Keratinocyte (primary cell): ENCODE results near the gene ZNF816. TPM values are rescaled to one million over a fixed set of nuclear protein-coding genes. Genes with fewer than 3 reads are reported as not detected.

Experiments
- DNase-seq: peaks from one replicate; pipeline ENCODE4 v3.0.0-alpha.2; 2011; ENCODE audit warnings: low read depth, missing footprints, low spot score
- FAIRE-seq: peaks from 2 replicates; lab custom pipeline; 2011; peaks lifted over from hg19 to GRCh38; lab: Jason Lieb, UNC
- H2AFZ ChIP-seq: 2 replicates; pipeline ENCODE4 v1.6.0; 2012; ENCODE audit warnings: low read length, control low read depth, inconsistent platforms; ENCODE audit not compliant: control insufficient read depth
- H3K27ac ChIP-seq: 2 replicates; pipeline ENCODE4 v1.5.1; 2011; ENCODE audit warnings: low read length; ENCODE audit not compliant: control insufficient read depth, insufficient read depth
- H3K27me3 ChIP-seq: 3 replicates; pipeline ENCODE4 v1.6.0; 2011; ENCODE audit warnings: low read length; ENCODE audit not compliant: control insufficient read depth, insufficient read depth; ENCODE audit errors: extremely low read depth
- H3K36me3 ChIP-seq, 2 experiments: 2 replicates in 1 of 2; 3 replicates in 1 of 2; pipeline ENCODE4 v1.5.1; 2011; ENCODE audit warnings: low read length in 2 of 2, mild to moderate bottlenecking in 1 of 2; ENCODE audit not compliant: control insufficient read depth in 2 of 2, insufficient read depth in 2 of 2; ENCODE audit errors: extremely low read depth in 1 of 2
- H3K4me1 ChIP-seq: 3 replicates; pipeline ENCODE4 v1.5.1; 2011; ENCODE audit warnings: low read length; ENCODE audit not compliant: control insufficient read depth, insufficient read depth; ENCODE audit errors: extremely low read depth
- H3K4me2 ChIP-seq: 3 replicates; pipeline ENCODE4 v1.6.0; 2011; ENCODE audit warnings: low read depth, low read length; ENCODE audit not compliant: control insufficient read depth, insufficient read depth; ENCODE audit errors: extremely low read depth
- H3K4me3 ChIP-seq, 3 experiments: fragments of 200-600 bp in 1 of 3; sonication (generic) in 1 of 3; 2 replicates in 2 of 3; 3 replicates in 1 of 3; pipeline ENCODE4 v1.5.1; 2011 to 2016; ENCODE audit warnings: low read length in 3 of 3, mild to moderate bottlenecking in 3 of 3, control low read depth in 2 of 3, inconsistent platforms in 1 of 3, low read depth in 1 of 3, mixed read lengths in 1 of 3, mixed run types in 1 of 3, moderate library complexity in 1 of 3; ENCODE audit not compliant: control insufficient read depth in 2 of 3, insufficient read depth in 2 of 3; ENCODE audit errors: extremely low read depth in 1 of 3
- H3K79me2 ChIP-seq: 2 replicates; pipeline ENCODE4 v1.6.0; 2012; ENCODE audit warnings: low read length; ENCODE audit not compliant: control insufficient read depth, insufficient read depth
- H3K9ac ChIP-seq: 3 replicates; pipeline ENCODE4 v1.6.0; 2011; ENCODE audit warnings: low read length; ENCODE audit not compliant: control insufficient read depth, insufficient read depth; ENCODE audit errors: extremely low read depth
- H3K9me1 ChIP-seq: 3 replicates; pipeline ENCODE4 v1.6.0; 2011; ENCODE audit warnings: low read length; ENCODE audit not compliant: control insufficient read depth, insufficient read depth; ENCODE audit errors: extremely low read depth
- H3K9me3 ChIP-seq: 2 replicates; pipeline ENCODE4 v1.5.1; 2012; ENCODE audit warnings: low read depth, low read length; ENCODE audit not compliant: control insufficient read depth
- H4K20me1 ChIP-seq: 3 replicates; pipeline ENCODE4 v1.6.0; 2011; ENCODE audit warnings: low read length; ENCODE audit not compliant: control insufficient read depth, insufficient read depth; ENCODE audit errors: extremely low read depth
- CTCF ChIP-seq, 3 experiments: IDR thresholded peaks in 1 of 3; conservative IDR thresholded peaks in 1 of 3; optimal IDR thresholded peaks in 1 of 3; 2 replicates in 2 of 3; 3 replicates in 1 of 3; pipeline versions ENCODE3 to v1.5.1; 2011; ENCODE audit warnings: low read length in 3 of 3, mild to moderate bottlenecking in 3 of 3, moderate library complexity in 2 of 3, control low read depth in 1 of 3, inconsistent platforms in 1 of 3; ENCODE audit not compliant: insufficient read depth in 2 of 3; ENCODE audit errors: extremely low read depth in 1 of 3
- EZH2 ChIP-seq: IDR thresholded peaks from one replicate; pipeline ENCODE4 v1.6.1; 2012; ENCODE audit warnings: inconsistent platforms, mild to moderate bottlenecking, low read length, moderate library complexity
- dilution Hi-C: fragments of 300-500 bp; cut with MboI; formaldehyde crosslinking; loops from one replicate; pipeline ENCODE4 v1.7.0; 2020; ENCODE audit warnings: low sequenced_read_pairs; ENCODE audit not compliant: extremely low pct_ligation_motif_present
- polyA plus RNA-seq, 5 experiments: library from polyadenylated mRNA; depleted of rRNA in 3 of 5; stranded (reverse) in 3 of 5; stranded (forward) in 1 of 5; unstranded in 1 of 5; fragments of >200 nt; gene quantifications; 1 replicate in 1 of 5; 2 replicates in 3 of 5; 3 replicates in 1 of 5; pipeline versions ENCODE4 v1.2.1 to v1.2.3, GENCODE V29; 2011 to 2012; ENCODE audit warnings: missing spikeins in 2 of 5, low read depth in 1 of 5, low replicate concordance in 1 of 5

Gene ZNF816
- polyA plus RNA-seq, 1 donor (not counting 4 experiments of a cell fraction or from before 2014, with no cell fraction given): 4.3 TPM

DNA sequence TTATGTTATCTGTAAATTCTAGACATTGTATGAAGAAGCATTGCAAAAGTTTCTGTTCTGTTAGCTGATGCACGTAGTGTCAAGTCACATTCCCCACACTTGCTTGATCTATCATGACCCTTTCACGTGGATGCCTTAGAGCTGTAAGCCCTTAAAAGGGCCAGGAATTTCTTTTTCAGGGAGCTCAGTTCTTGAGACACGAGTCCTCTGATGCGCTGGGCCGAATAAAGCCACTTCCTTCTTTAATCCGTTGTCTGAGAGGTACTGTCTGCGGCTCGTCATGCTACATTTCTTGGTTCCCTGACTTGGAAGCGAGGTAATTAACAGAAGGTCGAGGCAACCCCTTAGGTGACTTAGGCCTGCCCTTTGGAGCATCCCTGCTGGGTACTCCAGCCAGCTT, 5.8 kb downstream of the ZNF816 start:
- no peak for DNase-seq
- FAIRE-seq: no peak

DNA sequence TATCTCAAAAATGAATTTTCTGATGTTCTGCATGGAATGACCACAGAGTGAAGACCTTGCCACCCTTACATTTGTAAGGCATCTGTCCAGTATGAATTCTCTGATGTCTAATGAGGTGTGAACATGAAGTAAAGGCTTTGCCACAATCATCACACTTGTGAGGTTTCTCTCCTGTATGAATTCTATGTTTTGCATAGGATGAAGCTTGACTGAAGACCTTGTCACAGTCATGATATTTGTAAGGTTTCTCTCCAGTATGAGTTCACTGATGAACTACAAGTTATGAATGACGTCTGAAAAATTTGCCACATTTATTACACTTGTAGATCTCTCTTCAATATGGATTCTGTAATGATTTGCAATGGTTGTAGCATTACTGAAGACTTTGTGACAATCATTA, 13.3 kb downstream of the ZNF816 start:
- Histone ChIP-seq H3K4me2 (no peak overlapping the region), H3K9ac (no peak overlapping the region), H3K27ac (no peak overlapping the region), H3K27me3 (no peaks in the 10 kb centered on the region), H3K36me3 (peaks cover 11 to 22% of the 10 kb centered on the region in 2 experiments), H3K9me3 (peaks cover 35% of the 10 kb centered on the region), H3K9me1 (no peaks in the 10 kb centered on the region), H3K79me2 (no peaks in the 10 kb centered on the region), H3K4me1 (no peaks in the 10 kb centered on the region), H4K20me1 (no peaks in the 10 kb centered on the region), H3K4me3 (no peak overlapping the region), H2AFZ (no peak overlapping the region)
- no peak for FAIRE-seq
- DNase-seq: no peak
- dilution Hi-C loops: no loop called here
- TF ChIP-seq CTCF (optimal IDR thresholded peaks at IDR 0.05 in 1 of 3, IDR thresholded peaks at IDR 0.05 in 1 of 3, conservative IDR thresholded peaks at IDR 0.05 in 1 of 3; ENCODE audit: extremely low read depth in 1 of 3, insufficient read depth in 2 of 3, low read length in 3 of 3) (no peak), EZH2 (no peak)

More for the DNA sequence above, 5.8 kb downstream of the ZNF816 start:
- Histone ChIP-seq H3K27me3 (no peaks in the 10 kb centered on the region), H3K27ac (no peak overlapping the region), H2AFZ (no peak overlapping the region), H3K36me3 (peaks cover 15 to 18% of the 10 kb centered on the region in 2 experiments), H3K79me2 (peaks cover 14% of the 10 kb centered on the region), H3K9me1 (no peaks in the 10 kb centered on the region), H3K9ac (no peak overlapping the region), H3K4me2 (no peak overlapping the region), H3K9me3 (peaks cover 25% of the 10 kb centered on the region), H4K20me1 (no peaks in the 10 kb centered on the region), H3K4me1 (peaks cover 15% of the 10 kb centered on the region), H3K4me3 (no peak overlapping the region)
- TF ChIP-seq CTCF (optimal IDR thresholded peaks at IDR 0.05 in 1 of 3, IDR thresholded peaks at IDR 0.05 in 1 of 3, conservative IDR thresholded peaks at IDR 0.05 in 1 of 3; ENCODE audit: extremely low read depth in 1 of 3, insufficient read depth in 2 of 3, low read length in 3 of 3): no peak
- no peak for TF ChIP-seq EZH2
- dilution Hi-C loops: no loop called here
